ENCODE measurements around the gene UFSP1.

DNA sequence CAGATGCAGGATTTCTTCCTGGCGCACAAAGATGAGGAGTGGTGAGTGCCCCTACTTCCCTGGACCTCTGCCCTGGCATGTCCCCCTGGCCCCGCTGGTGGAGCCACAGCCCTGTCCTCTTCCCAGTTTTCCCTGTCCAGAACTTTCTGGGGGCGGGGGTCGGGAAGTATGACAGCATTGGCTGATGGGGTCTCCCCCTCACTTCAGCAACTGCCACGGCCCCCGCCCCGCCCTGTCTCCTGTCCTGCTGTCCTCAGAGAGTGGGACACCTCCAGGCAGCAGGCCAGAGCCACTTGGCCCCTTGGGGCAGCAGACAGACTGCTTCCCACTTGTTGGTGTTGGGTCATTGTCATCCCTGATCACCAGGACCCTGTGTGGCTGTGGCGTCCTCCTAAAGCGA lies 7.3 kb downstream of the UFSP1 start:
- TF ChIP-seq, protein P1, sequence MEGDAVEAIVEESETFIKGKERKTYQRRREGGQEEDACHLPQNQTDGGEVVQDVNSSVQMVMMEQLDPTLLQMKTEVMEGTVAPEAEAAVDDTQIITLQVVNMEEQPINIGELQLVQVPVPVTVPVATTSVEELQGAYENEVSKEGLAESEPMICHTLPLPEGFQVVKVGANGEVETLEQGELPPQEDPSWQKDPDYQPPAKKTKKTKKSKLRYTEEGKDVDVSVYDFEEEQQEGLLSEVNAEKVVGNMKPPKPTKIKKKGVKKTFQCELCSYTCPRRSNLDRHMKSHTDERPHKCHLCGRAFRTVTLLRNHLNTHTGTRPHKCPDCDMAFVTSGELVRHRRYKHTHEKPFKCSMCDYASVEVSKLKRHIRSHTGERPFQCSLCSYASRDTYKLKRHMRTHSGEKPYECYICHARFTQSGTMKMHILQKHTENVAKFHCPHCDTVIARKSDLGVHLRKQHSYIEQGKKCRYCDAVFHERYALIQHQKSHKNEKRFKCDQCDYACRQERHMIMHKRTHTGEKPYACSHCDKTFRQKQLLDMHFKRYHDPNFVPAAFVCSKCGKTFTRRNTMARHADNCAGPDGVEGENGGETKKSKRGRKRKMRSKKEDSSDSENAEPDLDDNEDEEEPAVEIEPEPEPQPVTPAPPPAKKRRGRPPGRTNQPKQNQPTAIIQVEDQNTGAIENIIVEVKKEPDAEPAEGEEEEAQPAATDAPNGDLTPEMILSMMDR (IDR thresholded peaks at IDR 0.05; ENCODE audit: low read length) = no peak
- no peak for TF ChIP-seq EZH2 (IDR thresholded peaks at IDR 0.05; ENCODE audit: borderline replicate concordance, low read length)

Measured in OCI-LY1 (cell line).